Measurements from ENCODE around the gene SMIM45.

SMIM45 gene

GRCh38 chr22:41971431-41971830, 19.5 kb downstream of the SMIM45 start:
- DNase-seq: no peak

- no peak for DNase-seq
These were observed 22.8 kb downstream of the SMIM45 start for GRCh38 chr22:41974691-41975290.

GRCh38 chr22:41975299-41976069, 23.5 kb downstream of the SMIM45 start:
- no peak for DNase-seq

- no peak for DNase-seq
These were observed 24.3 kb downstream of the SMIM45 start for GRCh38 chr22:41976070-41976901.

- no peak for DNase-seq
These were observed 25.1 kb downstream of the SMIM45 start for GRCh38 chr22:41976961-41977566.

GRCh38 chr22:41978732-41979131, 26.8 kb downstream of the SMIM45 start:
- DNase-seq: no peak

GRCh38 chr22:41979423-41980250, 27.7 kb downstream of the SMIM45 start:
- no peak for DNase-seq

GRCh38 chr22:41982865-41983264, 30.9 kb downstream of the SMIM45 start:
- DNase-seq: no peak

GRCh38 chr22:41983513-41984405, 31.8 kb downstream of the SMIM45 start:
- DNase-seq: no peak

GRCh38 chr22:41987276-41987675, 35.3 kb downstream of the SMIM45 start:
- no peak for DNase-seq

- DNase-seq: no peak
These were observed 37.3 kb downstream of the SMIM45 start for GRCh38 chr22:41989246-41989645.

- no peak for DNase-seq
These were observed 39.2 kb downstream of the SMIM45 start for GRCh38 chr22:41991111-41991510.

GRCh38 chr22:41992496-41992895, 40.5 kb downstream of the SMIM45 start:
- no peak for DNase-seq

- DNase-seq: no peak
These were observed 43.3 kb downstream of the SMIM45 start for GRCh38 chr22:41995211-41995610.

- no peak for DNase-seq
These were observed 44.9 kb downstream of the SMIM45 start for GRCh38 chr22:41996826-41997225.

- peak; percentile 71 for DNase-seq
These were observed 46.7 kb downstream of the SMIM45 start, which contains the start of gene WBP2NL for GRCh38 chr22:41998361-41999261. Gene WBP2NL, plus strand, starts transcription at chr22:41998788. Its CDS starts 31 bp downstream, at chr22:41998819.

- DNase-seq: no peak
These were observed 48.5 kb downstream of the SMIM45 start for GRCh38 chr22:42000466-42000865.

- no peak for DNase-seq
These were observed 49.2 kb downstream of the SMIM45 start for GRCh38 chr22:42001121-42001520.

GRCh38 chr22:42001706-42002105, 49.8 kb downstream of the SMIM45 start:
- DNase-seq: no peak

GRCh38 chr22:42007922-42008321, 56.0 kb downstream of the SMIM45 start:
- DNase-seq: no peak
